Sigmoid colon (tissue), 7 donors: ENCODE data around the gene ABCC1. TPM values are rescaled to one million over a fixed set of nuclear protein-coding genes. Genes with fewer than 3 reads are reported as not detected.
A peak's percentile ranks its signal among the peaks of the same experiment; 100 is the strongest.

Experiments used
- DNase-seq: peaks from one replicate; pipeline ENCODE4 v3.0.0-alpha.2; 2019
- H3K27ac ChIP-seq, 4 donors: fragments of 200-600 bp; sonication (generic); one replicate each; pipeline ENCODE4 v1.5.1; 2016 to 2019; ENCODE audit warnings: mild to moderate bottlenecking in 1 of 4
- H3K27me3 ChIP-seq, 3 donors: fragments of 200-600 bp; sonication (generic); one replicate each; pipeline ENCODE4 v1.5.1; 2019; ENCODE audit warnings: mild to moderate bottlenecking in 1 of 3
- H3K36me3 ChIP-seq, 4 donors: fragments of 200-600 bp; sonication (generic); one replicate each; pipeline ENCODE4 v1.5.1; 2016 to 2019
- H3K4me1 ChIP-seq, 4 donors: fragments of 200-600 bp; sonication (generic); one replicate each; pipeline ENCODE4 v1.5.1; 2017 to 2019
- H3K4me3 ChIP-seq, 4 donors: fragments of 200-600 bp; sonication (generic); one replicate each; pipeline ENCODE4 v1.5.1; 2017 to 2019; ENCODE audit warnings: mild to moderate bottlenecking in 2 of 4, moderate library complexity in 1 of 4
- H3K9me3 ChIP-seq, 4 donors: fragments of 200-600 bp in 3 of 4; sonication (generic) in 3 of 4; one replicate each; pipeline versions ENCODE4 v1.5.1 to v1.6.1; 2013 to 2019
- CTCF ChIP-seq, 4 experiments: fragments of 450-650 bp in 3 of 4; fragments of 200-600 bp in 1 of 4; IDR thresholded peaks; one replicate each; pipeline ENCODE4 v1.5.1; 2016 to 2019; ENCODE audit warnings: antibody characterized with exemption in 4 of 4, mild to moderate bottlenecking in 3 of 4, moderate library complexity in 2 of 4
- EP300 ChIP-seq, 4 donors: sonication (generic); formaldehyde crosslinking; IDR thresholded peaks; one replicate each; pipeline ENCODE4 v1.6.1; 2017; ENCODE audit warnings: antibody characterized with exemption in 4 of 4
- POLR2A ChIP-seq, 2 donors: fragments of 450-650 bp; IDR thresholded peaks; one replicate each; pipeline ENCODE4 v1.6.1; 2016; ENCODE audit warnings: antibody characterized with exemption in 2 of 2, mild to moderate bottlenecking in 2 of 2, moderate library complexity in 2 of 2
- POLR2AphosphoS5 ChIP-seq, 4 donors: sonication (generic); formaldehyde crosslinking; IDR thresholded peaks; one replicate each; pipeline ENCODE4 v1.6.1; 2017; ENCODE audit warnings: antibody characterized with exemption in 4 of 4
- WGBS, 2 donors: extraction: QIAGEN DNeasy Blood & Tissue Kit; methylation state at CpG; one replicate each; pipeline ENCODE4 v1.1.7; 2013; 5-methylcytosine and 5-hydroxymethylcytosine counted together
- intact Hi-C: fragments of 100-400 bp; cut with DNase I; formaldehyde crosslinking; loops from one replicate; pipeline ENCODE4 v1.15.1; 2023
- polyA plus RNA-seq, 3 donors: library from polyadenylated mRNA; stranded (reverse); fragments of 200-250 nt; gene quantifications; one replicate each; pipeline ENCODE4 v1.2.3, GENCODE V29; 2013
- total RNA-seq, 4 donors: library from RNA; depleted of rRNA; stranded (reverse); fragments of >200 nt; gene quantifications; one replicate each; pipeline ENCODE4 v1.1.0, GENCODE V29; 2016
- donor health status: healthy with polysubstance abuse.
- donor health status: Bipolar disorder and iron deficiency.
- donor health status: healthy.

Gene ABCC1
- total and polyA plus RNA-seq, 7 donors: 1.8 to 51.8 (median 22.5) TPM

- DNase-seq: no peak
- no peaks in the 10 kb centered on the region for H3K27me3 ChIP-seq
- peaks cover 0 to 7% (median 5%) of the 10 kb centered on the region in 4 donors for H3K9me3 ChIP-seq
- no peak for TF ChIP-seq POLR2AphosphoS5 (IDR thresholded peaks at IDR 0.05)
- TF ChIP-seq EP300 (IDR thresholded peaks at IDR 0.05): no peak
- no peak for TF ChIP-seq CTCF (IDR thresholded peaks at IDR 0.05)
- no peak for TF ChIP-seq POLR2A (IDR thresholded peaks at IDR 0.05)
- 95 to 96% methylated on average over 7 of the region's 7 CpGs for WGBS, 2 donors
- H3K27ac ChIP-seq: peak overlapping the region; percentile 55 to 82 (median 80)
- H3K4me1 ChIP-seq: peaks cover 0 to 61% (median 56%) of the 10 kb centered on the region in 4 donors
- no peaks in the 10 kb centered on the region for H3K36me3 ChIP-seq
- H3K4me3 ChIP-seq: no peak overlapping the region
- intact Hi-C loops: no loop called here
These were observed 21.5 kb downstream of the ABCC1 start for GRCh38 chr16:15970743-15971439.

GRCh38 chr16:15971440-15971815 lies 22.0 kb downstream of the ABCC1 start:
- 92 to 94% methylated on average over 9 of the region's 9 CpGs for WGBS, 2 donors
- Histone ChIP-seq H3K36me3 (no peaks in the 10 kb centered on the region), H3K4me1 (peaks cover 0 to 61% (median 56%) of the 10 kb centered on the region in 4 donors), H3K9me3 (peaks cover 0 to 7% (median 5%) of the 10 kb centered on the region in 4 donors), H3K4me3 (no peak overlapping the region), H3K27me3 (no peaks in the 10 kb centered on the region), H3K27ac (peak overlapping the region; percentile 55 to 82 (median 80))
- no peak for DNase-seq
- no peak for TF ChIP-seq EP300 (IDR thresholded peaks at IDR 0.05)
- TF ChIP-seq POLR2A (IDR thresholded peaks at IDR 0.05): no peak
- no peak for TF ChIP-seq POLR2AphosphoS5 (IDR thresholded peaks at IDR 0.05)
- TF ChIP-seq CTCF (IDR thresholded peaks at IDR 0.05): no peak
- intact Hi-C loops: no loop called here

- intact Hi-C loops: no loop called here
- H3K9me3 ChIP-seq: peaks cover 0 to 7% (median 5%) of the 10 kb centered on the region in 4 donors
- no peaks in the 10 kb centered on the region for H3K36me3 ChIP-seq
- H3K27ac ChIP-seq: peak overlapping the region; percentile 55 to 82 (median 80)
- TF ChIP-seq POLR2AphosphoS5 (IDR thresholded peaks at IDR 0.05): no peak
- no peak for DNase-seq
- H3K27me3 ChIP-seq: no peaks in the 10 kb centered on the region
- WGBS, 2 donors: 68 to 76% methylated on average over 3 of the region's 3 CpGs
- H3K4me1 ChIP-seq: peaks cover 0 to 61% (median 57%) of the 10 kb centered on the region in 4 donors
- no peak overlapping the region for H3K4me3 ChIP-seq
These were observed 22.8 kb downstream of the ABCC1 start for GRCh38 chr16:15972046-15972868.

- intact Hi-C loops: no loop called here
- Histone ChIP-seq H3K9me3 (peaks cover 0 to 7% (median 5%) of the 10 kb centered on the region in 4 donors), H3K4me1 (peaks cover 0 to 68% (median 63%) of the 10 kb centered on the region in 4 donors), H3K4me3 (no peak overlapping the region), H3K27ac (peak overlapping the region; percentile 75 to 82 (median 80)), H3K27me3 (no peaks in the 10 kb centered on the region), H3K36me3 (no peaks in the 10 kb centered on the region)
- no peak for DNase-seq
- 84 to 90% methylated on average over 5 of the region's 5 CpGs for WGBS, 2 donors
- no peak for TF ChIP-seq CTCF (IDR thresholded peaks at IDR 0.05)
- peak in 1 of 4 donors; percentile 20 for TF ChIP-seq POLR2AphosphoS5 (IDR thresholded peaks at IDR 0.05)
These were observed 24.0 kb downstream of the ABCC1 start for GRCh38 chr16:15973421-15973820.

- intact Hi-C loops: no loop called here
- DNase-seq: no peak
- Histone ChIP-seq H3K9me3 (peaks cover 0 to 7% (median 5%) of the 10 kb centered on the region in 4 donors), H3K27me3 (no peaks in the 10 kb centered on the region), H3K27ac (peak overlapping the region; percentile 75 to 82 (median 80)), H3K4me1 (peaks cover 0 to 68% (median 63%) of the 10 kb centered on the region in 4 donors), H3K4me3 (no peak overlapping the region), H3K36me3 (no peaks in the 10 kb centered on the region)
- TF ChIP-seq POLR2AphosphoS5 (IDR thresholded peaks at IDR 0.05): no peak
- TF ChIP-seq CTCF (IDR thresholded peaks at IDR 0.05): no peak
- TF ChIP-seq EP300 (IDR thresholded peaks at IDR 0.05): no peak
- TF ChIP-seq POLR2A (IDR thresholded peaks at IDR 0.05): no peak
- 78 to 92% methylated on average over 2 of the region's 2 CpGs for WGBS, 2 donors
These were observed 24.6 kb downstream of the ABCC1 start for GRCh38 chr16:15974057-15974456.
